ENCODE measurements around the gene HAX1.
A peak's percentile ranks its signal among the peaks of the same experiment; 100 is the strongest.
"Not testable (repeated sequence)": the region's sequence is repeated elsewhere in the genome, so short reads cannot be mapped to it uniquely, and the experiment has no call there.

The HAX1 gene

DNA sequence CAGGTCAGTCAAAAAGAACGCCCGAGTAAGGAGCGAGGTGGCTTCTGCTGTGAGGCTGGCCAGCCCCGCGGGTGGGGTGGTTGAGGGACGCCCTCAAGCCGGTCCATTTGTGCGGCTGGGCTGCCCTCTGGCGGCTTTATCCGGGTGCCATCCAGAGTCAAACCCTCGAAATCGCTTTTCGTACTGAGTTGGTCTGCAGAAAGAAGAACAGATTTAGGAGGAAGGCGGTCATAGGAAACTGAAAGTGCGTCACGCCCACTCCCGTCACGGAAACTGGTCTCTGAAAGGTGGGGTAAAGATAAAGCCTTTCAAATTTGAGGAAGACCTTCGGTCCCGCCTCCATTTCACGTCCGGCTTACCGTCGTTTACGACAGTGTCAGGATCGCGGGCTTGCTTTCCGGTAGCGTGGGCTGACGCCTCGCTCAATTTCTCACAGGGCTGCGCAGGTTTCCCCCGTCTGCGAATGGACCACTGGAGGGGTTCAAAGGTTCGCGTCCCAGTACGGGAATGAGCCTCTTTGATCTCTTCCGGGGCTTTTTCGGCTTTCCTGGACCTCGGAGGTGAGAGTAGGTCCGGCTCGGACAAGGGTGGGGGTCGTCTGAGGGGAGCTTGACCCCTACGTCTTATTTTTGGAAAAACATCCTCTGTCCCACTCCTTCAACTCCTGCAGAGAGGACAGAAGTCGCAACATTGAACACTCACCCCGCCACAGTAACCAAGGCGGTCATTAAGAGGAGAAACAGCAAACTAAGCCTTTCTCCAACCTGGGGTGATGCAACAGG lies at the start of gene HAX1:
TSS of gene HAX1 (plus strand) at position 413 of the 782 bp plus-strand sequence. CDS start at position 508, 95 bp downstream.
- Histone ChIP-seq H2AFZ (peak within 1 kb of the TSS; percentile 84), H3K27me3 (ENCODE audit: control insufficient read depth, insufficient read depth, low read length) (no peaks in the 10 kb centered on the region), H3K27ac (peak within 1 kb of the TSS; percentile 77), H3K9ac (peak within 1 kb of the TSS; percentile 11), H3K36me3 (ENCODE audit: control insufficient read depth, insufficient read depth, low read length) (no peaks in the 10 kb centered on the region), H3K4me3 (ENCODE audit: low read depth, low read length) (peak within 1 kb of the TSS; percentile 99), H3K9me3 (ENCODE audit: control insufficient read depth, low read length) (no peaks in the 10 kb centered on the region), H3K79me2 (no peaks in the 10 kb centered on the region), H3K4me2 (ENCODE audit: low read length) (peak within 1 kb of the TSS; percentile 99), H3K4me1 (peaks cover 3% of the 10 kb centered on the region)
- TF ChIP-seq, protein P1, sequence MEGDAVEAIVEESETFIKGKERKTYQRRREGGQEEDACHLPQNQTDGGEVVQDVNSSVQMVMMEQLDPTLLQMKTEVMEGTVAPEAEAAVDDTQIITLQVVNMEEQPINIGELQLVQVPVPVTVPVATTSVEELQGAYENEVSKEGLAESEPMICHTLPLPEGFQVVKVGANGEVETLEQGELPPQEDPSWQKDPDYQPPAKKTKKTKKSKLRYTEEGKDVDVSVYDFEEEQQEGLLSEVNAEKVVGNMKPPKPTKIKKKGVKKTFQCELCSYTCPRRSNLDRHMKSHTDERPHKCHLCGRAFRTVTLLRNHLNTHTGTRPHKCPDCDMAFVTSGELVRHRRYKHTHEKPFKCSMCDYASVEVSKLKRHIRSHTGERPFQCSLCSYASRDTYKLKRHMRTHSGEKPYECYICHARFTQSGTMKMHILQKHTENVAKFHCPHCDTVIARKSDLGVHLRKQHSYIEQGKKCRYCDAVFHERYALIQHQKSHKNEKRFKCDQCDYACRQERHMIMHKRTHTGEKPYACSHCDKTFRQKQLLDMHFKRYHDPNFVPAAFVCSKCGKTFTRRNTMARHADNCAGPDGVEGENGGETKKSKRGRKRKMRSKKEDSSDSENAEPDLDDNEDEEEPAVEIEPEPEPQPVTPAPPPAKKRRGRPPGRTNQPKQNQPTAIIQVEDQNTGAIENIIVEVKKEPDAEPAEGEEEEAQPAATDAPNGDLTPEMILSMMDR (IDR thresholded peaks at IDR 0.05), result peak; percentile 71

DNA sequence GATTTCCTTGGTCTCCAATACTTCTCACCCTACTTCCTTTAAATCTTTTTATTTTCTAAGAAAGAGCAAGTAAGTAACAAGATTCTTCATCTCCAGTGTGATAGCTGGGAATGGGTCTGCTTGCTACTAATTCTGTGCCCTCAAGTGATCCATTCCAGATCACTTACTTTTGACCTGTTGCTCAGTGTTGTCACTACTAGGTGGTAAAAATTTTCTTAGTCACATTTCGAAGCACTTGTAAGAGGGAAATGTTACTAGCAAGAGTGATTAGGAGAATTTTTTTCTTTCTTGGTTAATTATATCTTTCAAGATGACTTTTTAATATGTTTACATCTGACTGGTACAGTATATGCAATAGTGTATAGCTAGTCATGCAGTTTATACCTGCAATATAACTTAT lies 49.5 kb upstream of the HAX1 start:
- peaks cover 7% of the 10 kb centered on the region for H3K4me1 ChIP-seq

DNA sequence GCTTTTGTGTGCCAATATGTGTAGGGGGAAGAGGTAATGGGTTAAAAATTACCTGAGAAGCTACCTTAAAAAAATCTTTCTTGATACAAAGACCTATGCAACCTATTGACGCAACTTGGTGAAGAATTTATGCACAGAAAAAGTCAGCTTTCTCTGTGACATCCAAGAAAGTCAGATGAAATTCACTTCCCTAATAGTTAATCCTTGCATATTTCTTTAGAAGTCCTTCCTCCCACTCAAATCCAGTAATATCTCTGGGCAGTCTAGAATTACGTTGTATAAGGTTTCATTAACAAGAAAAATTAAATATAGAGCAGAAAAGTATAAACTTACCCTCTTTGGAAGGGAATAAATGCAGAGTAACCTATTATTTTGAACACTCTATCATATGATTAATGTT lies 48.8 kb upstream of the HAX1 start:
- Histone ChIP-seq H3K36me3 (ENCODE audit: control insufficient read depth, insufficient read depth, low read length) (no peaks in the 10 kb centered on the region), H3K27ac (no peak overlapping the region), H2AFZ (no peak overlapping the region), H3K4me1 (peaks cover 7% of the 10 kb centered on the region), H3K79me2 (peaks cover 25% of the 10 kb centered on the region), H3K27me3 (ENCODE audit: control insufficient read depth, insufficient read depth, low read length) (no peaks in the 10 kb centered on the region), H3K9me3 (ENCODE audit: control insufficient read depth, low read length) (no peaks in the 10 kb centered on the region), H3K4me2 (ENCODE audit: low read length) (no peak overlapping the region), H3K4me3 (ENCODE audit: low read depth, low read length) (no peak overlapping the region), H3K9ac (no peak overlapping the region)
- TF ChIP-seq, protein P1 (IDR thresholded peaks at IDR 0.05), result no peak

More for the DNA sequence above, 49.5 kb upstream of the HAX1 start:
- Histone ChIP-seq H2AFZ (no peak overlapping the region), H3K27ac (no peak overlapping the region), H3K36me3 (ENCODE audit: control insufficient read depth, insufficient read depth, low read length) (no peaks in the 10 kb centered on the region), H3K9ac (no peak overlapping the region), H3K4me3 (ENCODE audit: low read depth, low read length) (no peak overlapping the region), H3K27me3 (ENCODE audit: control insufficient read depth, insufficient read depth, low read length) (no peaks in the 10 kb centered on the region), H3K79me2 (peaks cover 30% of the 10 kb centered on the region), H3K9me3 (ENCODE audit: control insufficient read depth, low read length) (no peaks in the 10 kb centered on the region), H3K4me2 (ENCODE audit: low read length) (no peak overlapping the region)
- TF ChIP-seq, protein P1 (IDR thresholded peaks at IDR 0.05), result no peak

DNA sequence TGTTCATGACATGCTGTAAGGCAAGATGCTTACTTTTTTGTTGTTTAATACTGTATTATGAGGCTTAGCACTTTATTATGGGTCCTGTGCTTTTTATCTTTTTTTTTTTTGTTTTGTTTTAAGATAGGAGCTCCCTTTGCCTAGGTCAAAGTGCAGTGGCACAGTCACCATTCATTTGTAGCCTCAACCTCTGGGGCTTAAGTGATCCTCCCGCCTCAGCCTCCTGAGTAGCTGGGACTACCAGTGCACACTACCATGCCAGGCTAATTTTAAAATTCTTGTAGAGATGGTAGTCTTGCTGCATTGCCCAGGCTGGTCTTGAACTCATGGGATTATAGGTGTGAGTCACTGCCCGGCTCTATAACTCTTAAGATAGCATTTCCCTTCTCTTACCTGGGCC lies 47.1 kb upstream of the HAX1 start:
- Histone ChIP-seq H3K4me3 (ENCODE audit: low read depth, low read length) (no peak overlapping the region), H3K9me3 (ENCODE audit: control insufficient read depth, low read length) (no peaks in the 10 kb centered on the region), H3K4me1 (peaks cover 4% of the 10 kb centered on the region), H3K36me3 (ENCODE audit: control insufficient read depth, insufficient read depth, low read length) (no peaks in the 10 kb centered on the region), H3K4me2 (ENCODE audit: low read length) (no peak overlapping the region), H3K9ac (no peak overlapping the region), H2AFZ (no peak overlapping the region), H3K27ac (no peak overlapping the region), H3K79me2 (peaks cover 12% of the 10 kb centered on the region), H3K27me3 (ENCODE audit: control insufficient read depth, insufficient read depth, low read length) (no peaks in the 10 kb centered on the region)
- TF ChIP-seq, protein P1 (IDR thresholded peaks at IDR 0.05), result no peak

DNA sequence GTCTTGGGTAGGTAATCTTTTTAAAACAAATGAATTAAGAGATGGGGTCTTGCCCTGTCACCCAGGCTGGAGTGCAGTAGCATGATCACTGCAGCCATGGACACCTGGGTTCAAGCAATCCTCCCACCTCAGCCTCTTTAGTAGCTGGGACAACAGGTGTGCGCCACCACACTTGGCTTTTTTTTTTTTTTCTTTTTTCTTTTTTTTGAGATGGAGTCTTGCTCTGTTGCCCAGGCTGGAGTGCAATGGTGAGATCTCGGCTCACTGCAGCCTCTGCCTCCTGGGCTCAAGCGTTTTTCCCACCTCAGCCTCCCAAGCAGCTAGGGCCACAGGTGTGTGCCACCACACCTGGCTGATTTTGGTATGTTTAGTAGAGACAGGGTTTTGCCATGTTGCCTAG lies 41.3 kb upstream of the HAX1 start:
- not testable (repeated sequence) for H3K27ac ChIP-seq; H3K9ac ChIP-seq; H3K4me3 ChIP-seq (ENCODE audit: low read depth, low read length); H3K27me3 ChIP-seq (ENCODE audit: control insufficient read depth, insufficient read depth, low read length); H2AFZ ChIP-seq; H3K36me3 ChIP-seq (ENCODE audit: control insufficient read depth, insufficient read depth, low read length); H3K4me1 ChIP-seq; H3K9me3 ChIP-seq (ENCODE audit: control insufficient read depth, low read length); H3K4me2 ChIP-seq (ENCODE audit: low read length)
- peaks cover 26% of the 10 kb centered on the region for H3K79me2 ChIP-seq

DNA sequence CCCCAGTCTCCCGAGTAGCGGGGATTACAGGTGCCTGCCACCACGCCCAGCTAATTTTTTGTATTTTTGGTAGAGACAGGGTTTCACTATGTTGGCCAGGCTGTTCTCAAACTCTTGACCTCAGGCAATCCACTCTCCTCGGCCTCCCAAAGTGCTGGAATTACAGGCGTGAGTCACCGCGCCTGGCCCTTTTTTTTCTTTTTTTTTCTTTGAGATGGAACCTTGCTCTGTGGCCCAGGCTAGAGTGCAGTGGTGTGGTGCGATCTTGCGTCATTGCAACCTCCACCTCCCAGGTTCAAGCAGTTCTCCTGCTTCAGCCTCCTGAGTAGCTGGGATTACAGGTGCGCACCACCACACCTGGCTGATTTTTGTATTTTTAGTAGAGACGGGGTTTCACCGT lies 39.3 kb upstream of the HAX1 start:
- H3K36me3 ChIP-seq (ENCODE audit: control insufficient read depth, insufficient read depth, low read length); H3K4me3 ChIP-seq (ENCODE audit: low read depth, low read length); H3K4me1 ChIP-seq; H3K4me2 ChIP-seq (ENCODE audit: low read length); H3K27ac ChIP-seq; H2AFZ ChIP-seq; H3K9me3 ChIP-seq (ENCODE audit: control insufficient read depth, low read length); H3K27me3 ChIP-seq (ENCODE audit: control insufficient read depth, insufficient read depth, low read length); H3K9ac ChIP-seq: not testable (repeated sequence)
- H3K79me2 ChIP-seq, result peaks cover 31% of the 10 kb centered on the region

Data from parathyroid adenoma (tissue), 2 donors.